HG02840 (cell line): Measurements from ENCODE around the gene STX2.
A peak's percentile ranks its signal among the peaks of the same experiment; 100 is the strongest.

Experiments
- ATAC-seq: cut with Tn5 transposase; IDR thresholded peaks from one replicate; pipeline ENCODE4 v1.9.1; 2021; ENCODE audit warnings: mild to moderate bottlenecking, moderate library complexity, moderate number of reproducible peaks; ENCODE audit not compliant: unreplicated experiment, low FRiP score

The STX2 gene

GRCh38 chr12:130832561-130833209 lies 6.4 kb downstream of the STX2 start:
- ATAC-seq = no peak

- no peak for ATAC-seq
Observed at GRCh38 chr12:130831876-130832405, 7.1 kb downstream of the STX2 start.

GRCh38 chr12:130831246-130831645 lies 7.8 kb downstream of the STX2 start:
- no peak for ATAC-seq

GRCh38 chr12:130830246-130830551 lies 8.9 kb downstream of the STX2 start:
- ATAC-seq = no peak

- no peak for ATAC-seq
Observed at GRCh38 chr12:130829391-130830245, 9.4 kb downstream of the STX2 start.

GRCh38 chr12:130828895-130829294 lies 10.2 kb downstream of the STX2 start:
- ATAC-seq = no peak

GRCh38 chr12:130827432-130827831 lies 11.6 kb downstream of the STX2 start:
- no peak for ATAC-seq

- no peak for ATAC-seq
Observed at GRCh38 chr12:130826151-130826801, 12.8 kb downstream of the STX2 start.

- ATAC-seq = no peak
Observed at GRCh38 chr12:130825771-130826150, 13.3 kb downstream of the STX2 start.

GRCh38 chr12:130819681-130820080 lies 19.4 kb downstream of the STX2 start:
- ATAC-seq = no peak

- peak; percentile 87 for ATAC-seq
Observed at GRCh38 chr12:130818635-130819576, 20.1 kb downstream of the STX2 start.

GRCh38 chr12:130818272-130818634 lies 20.8 kb downstream of the STX2 start:
- ATAC-seq = no peak

- no peak for ATAC-seq
Observed at GRCh38 chr12:130817804-130818203, 21.2 kb downstream of the STX2 start.

- ATAC-seq = no peak
Observed at GRCh38 chr12:130816097-130816496, 23.0 kb downstream of the STX2 start.

GRCh38 chr12:130815028-130815741 lies 23.9 kb downstream of the STX2 start:
- ATAC-seq = no peak

- ATAC-seq = no peak
Observed at GRCh38 chr12:130813949-130814348, 25.1 kb downstream of the STX2 start.

- ATAC-seq = no peak
Observed at GRCh38 chr12:130813436-130813835, 25.6 kb downstream of the STX2 start.

- ATAC-seq = no peak
Observed at GRCh38 chr12:130809791-130810190, 29.3 kb downstream of the STX2 start.

GRCh38 chr12:130807309-130807708 lies 31.7 kb downstream of the STX2 start:
- ATAC-seq = no peak

GRCh38 chr12:130806574-130806973 lies 32.5 kb downstream of the STX2 start:
- ATAC-seq = no peak
